HG02759 (cell line): ENCODE results near the gene SELPLG.
"Not testable (repeated sequence)": the region's sequence is repeated elsewhere in the genome, so short reads cannot be mapped to it uniquely, and the experiment has no call there.

Source experiments
- ATAC-seq: cut with Tn5 transposase; IDR thresholded peaks from one replicate; pipeline ENCODE4 v1.9.1; 2021; ENCODE audit warnings: mild to moderate bottlenecking, moderate library complexity; ENCODE audit not compliant: unreplicated experiment

The SELPLG gene

GRCh38 chr12:108633534-108634248 lies at the start of gene SELPLG:
Gene SELPLG (minus strand): TSS chr12:108633894. CDS start chr12:108624307, 9,587 bp downstream.
- ATAC-seq = peak; percentile 55

GRCh38 chr12:108681317-108681716 lies 47.6 kb upstream of the SELPLG start:
- no peak for ATAC-seq

- ATAC-seq = no peak
Measured at GRCh38 chr12:108679106-108679681, 45.5 kb upstream of the SELPLG start.

- no peak for ATAC-seq
Measured at GRCh38 chr12:108678104-108678730, 44.5 kb upstream of the SELPLG start.

GRCh38 chr12:108677381-108677780 lies 43.7 kb upstream of the SELPLG start:
- ATAC-seq = no peak

GRCh38 chr12:108676707-108677106 lies 43.0 kb upstream of the SELPLG start:
- no peak for ATAC-seq

- ATAC-seq = no peak
Measured at GRCh38 chr12:108675792-108676191, 42.1 kb upstream of the SELPLG start.

GRCh38 chr12:108672054-108672453 lies 38.4 kb upstream of the SELPLG start:
- no peak for ATAC-seq

- no peak for ATAC-seq
Measured at GRCh38 chr12:108671110-108671509, 37.4 kb upstream of the SELPLG start.

DNA sequence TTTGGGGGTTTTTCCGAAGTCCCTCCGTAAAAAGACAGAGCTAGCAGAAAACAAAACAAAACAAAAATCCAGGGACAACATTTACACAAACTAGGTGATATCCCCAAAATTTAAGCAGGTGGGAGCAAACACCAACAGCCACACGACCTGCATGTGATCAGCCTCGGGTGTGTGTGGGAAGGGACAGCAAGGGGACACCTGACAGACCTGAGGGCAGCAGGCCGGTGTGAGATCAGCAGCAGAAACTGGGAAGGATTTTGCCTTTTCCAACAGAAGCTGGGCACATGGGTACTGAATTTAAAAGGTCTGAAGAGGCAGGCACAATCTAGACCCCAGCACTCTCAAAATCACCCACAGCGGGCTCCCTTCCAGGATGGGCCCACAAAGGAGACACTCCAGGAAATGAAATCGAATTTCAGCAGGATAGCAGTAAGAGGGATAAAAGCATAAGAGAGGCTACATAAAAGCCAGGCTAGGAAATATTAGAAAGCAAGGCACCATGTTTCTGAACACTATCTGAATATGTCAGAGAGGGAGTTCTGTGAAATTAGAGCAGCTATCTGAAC lies 36.5 kb upstream of the SELPLG start:
- no peak for ATAC-seq

- ATAC-seq = no peak
Measured at GRCh38 chr12:108668542-108668941, 34.8 kb upstream of the SELPLG start.

- ATAC-seq = no peak
Measured at GRCh38 chr12:108668063-108668462, 34.4 kb upstream of the SELPLG start.

GRCh38 chr12:108667349-108667748 lies 33.7 kb upstream of the SELPLG start:
- no peak for ATAC-seq

GRCh38 chr12:108666401-108666881 lies 32.7 kb upstream of the SELPLG start:
- ATAC-seq = no peak

- no peak for ATAC-seq
Measured at GRCh38 chr12:108665608-108666202, 32.0 kb upstream of the SELPLG start.

GRCh38 chr12:108664338-108665258 lies 30.9 kb upstream of the SELPLG start:
- ATAC-seq = peak; percentile 78

DNA sequence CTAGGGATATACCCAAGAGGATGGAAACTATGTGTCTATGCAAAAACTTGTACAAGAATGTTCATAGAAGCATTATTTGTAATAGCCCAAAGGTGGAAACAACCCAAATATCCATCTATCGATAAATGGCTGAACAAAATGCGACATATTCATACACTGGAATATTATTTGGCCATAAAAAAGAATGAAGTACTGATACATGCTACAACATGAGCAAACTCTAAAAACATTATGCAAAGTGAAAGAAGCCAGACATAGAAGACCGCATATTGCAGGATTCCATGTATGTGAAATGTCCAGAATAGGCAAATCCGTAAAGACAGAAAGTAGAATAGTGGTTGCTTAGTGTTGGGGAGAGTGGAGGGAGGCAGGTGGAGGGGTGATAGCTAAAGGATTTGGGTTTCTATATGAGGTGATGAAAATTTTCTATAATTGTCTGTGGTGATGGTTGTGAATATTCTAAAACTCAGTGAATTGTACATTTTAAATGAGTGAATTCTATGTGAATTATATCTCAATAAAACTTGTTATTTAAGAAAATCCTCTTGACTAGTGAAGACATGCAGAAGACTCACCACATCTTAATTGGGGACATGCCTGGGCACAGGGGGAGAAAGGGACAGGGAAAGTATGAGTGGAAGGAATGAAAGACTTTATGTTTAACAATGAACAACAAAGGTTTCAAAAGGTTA lies 29.8 kb upstream of the SELPLG start:
- ATAC-seq = no peak

GRCh38 chr12:108658115-108658514 lies 24.4 kb upstream of the SELPLG start:
- ATAC-seq = not testable (repeated sequence)

DNA sequence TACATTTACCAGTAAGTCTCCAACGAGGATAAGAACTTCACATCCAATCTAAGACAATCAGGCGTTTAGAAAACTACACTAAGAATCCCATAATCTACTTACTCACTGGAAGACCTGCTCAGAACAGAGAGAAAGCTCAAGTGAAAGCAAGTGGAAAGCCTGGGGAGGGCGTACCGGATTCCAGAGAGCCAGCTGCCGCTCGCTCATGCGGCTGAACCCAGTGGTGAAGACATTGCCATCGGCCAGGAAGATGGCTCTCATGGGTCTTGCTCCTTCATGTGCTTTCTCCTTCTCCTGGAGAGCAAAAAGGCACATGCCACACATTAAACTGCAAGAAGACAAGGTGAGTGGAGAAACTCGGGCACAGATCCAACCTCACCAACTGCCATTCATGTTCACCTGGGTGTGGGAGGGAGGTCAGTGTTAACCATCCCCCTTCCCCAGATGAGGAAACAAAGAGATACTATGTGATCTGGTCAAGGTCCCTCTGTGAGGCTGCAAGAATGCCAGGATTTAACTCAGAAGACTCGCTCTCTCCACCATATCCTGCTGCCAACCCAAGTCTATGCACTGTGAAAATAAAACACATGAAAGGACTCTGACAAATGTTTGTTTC lies 23.5 kb upstream of the SELPLG start:
- ATAC-seq = no peak
